ENCODE data around the gene NUP88. TPM values are rescaled to one million over a fixed set of nuclear protein-coding genes. Genes with fewer than 3 reads are reported as not detected.

Gene NUP88
- total RNA-seq, 1 donor from 2014 or later: 187 TPM

DNA sequence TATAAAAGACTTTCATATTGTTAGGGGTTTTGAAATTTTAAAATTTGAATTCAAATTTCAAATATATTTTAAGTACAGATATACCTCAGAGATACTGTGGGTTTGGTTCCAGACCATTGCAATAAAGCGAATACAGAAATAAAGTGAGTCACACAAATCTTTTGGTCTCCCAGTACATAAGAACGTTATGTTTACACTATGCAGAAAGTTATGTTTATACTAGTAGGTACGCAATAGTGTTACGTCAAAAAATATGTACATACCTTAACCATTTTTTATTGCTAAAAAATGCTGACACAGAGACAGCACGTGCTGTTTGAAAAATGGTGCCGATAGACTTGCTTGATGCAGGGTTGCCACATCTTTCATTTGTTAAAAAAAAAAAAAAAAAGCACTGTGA is 19.7 kb downstream of the NUP88 start:
- Mint-ChIP-seq H3K4me1 (peaks cover 4% of the 10 kb centered on the region), H3K27ac (no peak overlapping the region), H3K9me3 (no peaks in the 10 kb centered on the region), H3K4me3 (no peak overlapping the region), H3K27me3 (no peaks in the 10 kb centered on the region), H3K36me3 (ENCODE audit: low read depth) (peaks cover 66% of the 10 kb centered on the region)
- intact Hi-C loops (cut with micrococcal nuclease): loop anchor here (5.0 kb wide), 1 partner anchor 32 kb away; no protein-coding TSS in a partner anchor
- CTCF ChIA-PET: no interaction called here
- no peak for DNase-seq
- POLR2A ChIA-PET: interaction anchor here (0.6 to 0.7 kb wide), 2 partner anchors 14 to 1037 kb away, joined by 5 to 6 read pairs; no protein-coding TSS in a partner anchor
- TF ChIP-seq, protein P1, sequence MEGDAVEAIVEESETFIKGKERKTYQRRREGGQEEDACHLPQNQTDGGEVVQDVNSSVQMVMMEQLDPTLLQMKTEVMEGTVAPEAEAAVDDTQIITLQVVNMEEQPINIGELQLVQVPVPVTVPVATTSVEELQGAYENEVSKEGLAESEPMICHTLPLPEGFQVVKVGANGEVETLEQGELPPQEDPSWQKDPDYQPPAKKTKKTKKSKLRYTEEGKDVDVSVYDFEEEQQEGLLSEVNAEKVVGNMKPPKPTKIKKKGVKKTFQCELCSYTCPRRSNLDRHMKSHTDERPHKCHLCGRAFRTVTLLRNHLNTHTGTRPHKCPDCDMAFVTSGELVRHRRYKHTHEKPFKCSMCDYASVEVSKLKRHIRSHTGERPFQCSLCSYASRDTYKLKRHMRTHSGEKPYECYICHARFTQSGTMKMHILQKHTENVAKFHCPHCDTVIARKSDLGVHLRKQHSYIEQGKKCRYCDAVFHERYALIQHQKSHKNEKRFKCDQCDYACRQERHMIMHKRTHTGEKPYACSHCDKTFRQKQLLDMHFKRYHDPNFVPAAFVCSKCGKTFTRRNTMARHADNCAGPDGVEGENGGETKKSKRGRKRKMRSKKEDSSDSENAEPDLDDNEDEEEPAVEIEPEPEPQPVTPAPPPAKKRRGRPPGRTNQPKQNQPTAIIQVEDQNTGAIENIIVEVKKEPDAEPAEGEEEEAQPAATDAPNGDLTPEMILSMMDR (IDR thresholded peaks at IDR 0.05): no peak
- no peak for ATAC-seq (ENCODE audit: low read depth)

DNA sequence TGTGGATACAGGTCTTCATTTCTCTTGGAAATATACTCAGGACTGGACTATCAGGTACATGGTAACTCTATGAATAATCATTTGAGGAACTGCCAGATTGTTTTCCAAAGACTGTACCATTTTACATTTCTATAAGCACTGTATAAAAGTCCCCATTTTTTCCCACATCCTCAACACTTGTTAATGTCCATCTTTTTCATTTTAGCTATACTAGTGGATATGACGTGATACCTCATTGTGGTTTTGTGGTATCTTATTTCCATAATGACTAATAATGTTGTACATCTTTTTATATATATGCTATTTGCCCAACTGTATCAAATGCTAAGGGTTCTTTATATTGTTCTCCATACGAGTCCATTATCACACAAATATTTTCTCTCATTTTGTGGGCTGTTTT is 22.9 kb downstream of the NUP88 start:
- ChIA-PET CTCF (interaction anchor here (1.3 kb wide), 1 partner anchor 43 kb away, joined by 3 read pairs; no protein-coding TSS in a partner anchor), POLR2A (no interaction called here)
- peaks cover 4% of the 10 kb centered on the region for H3K4me1 Mint-ChIP-seq
- intact Hi-C loops (cut with micrococcal nuclease): no loop called here
- H3K36me3 Mint-ChIP-seq (ENCODE audit: low read depth): peaks cover 79% of the 10 kb centered on the region
- TF ChIP-seq, protein P1 (IDR thresholded peaks at IDR 0.05): no peak
- ATAC-seq (ENCODE audit: low read depth) (no peak), DNase-seq (no peak)
- no peaks in the 10 kb centered on the region for H3K9me3 Mint-ChIP-seq
- no peak overlapping the region for H3K4me3 Mint-ChIP-seq
- no peak overlapping the region for H3K27ac Mint-ChIP-seq
- no peaks in the 10 kb centered on the region for H3K27me3 Mint-ChIP-seq

DNA sequence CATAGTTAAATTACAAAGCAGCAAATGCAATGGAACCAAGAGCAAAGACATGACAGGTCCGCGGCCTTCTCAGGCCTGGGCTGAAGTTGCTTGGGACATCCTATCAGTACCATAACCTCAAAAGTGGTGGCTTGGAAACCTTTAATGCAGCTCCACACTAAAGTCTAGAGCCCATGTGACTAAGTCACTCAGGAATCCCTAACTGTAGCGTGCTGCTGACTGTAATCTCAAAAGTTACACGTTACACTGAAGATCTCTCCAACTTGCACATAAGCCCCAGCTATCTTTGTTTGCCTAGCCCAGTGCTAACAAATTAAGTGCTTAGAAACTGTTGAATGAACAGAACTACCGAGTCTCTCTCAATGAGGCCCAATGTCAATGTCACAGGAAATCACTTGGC is 27.8 kb downstream of the NUP88 start:
- H3K36me3 Mint-ChIP-seq (ENCODE audit: low read depth): peaks cover 82% of the 10 kb centered on the region
- DNase-seq (no peak), ATAC-seq (ENCODE audit: low read depth) (no peak)
- H3K9me3 Mint-ChIP-seq: no peaks in the 10 kb centered on the region
- no peaks in the 10 kb centered on the region for H3K27me3 Mint-ChIP-seq
- intact Hi-C loops (cut with micrococcal nuclease): no loop called here
- ChIA-PET CTCF (interaction anchor here (1.3 to 1.7 kb wide), 2 partner anchors 48 to 50 kb away, joined by 3 to 4 read pairs; partner anchors contain the start of gene C1QBP), POLR2A (interaction anchor here (0.8 kb wide), 1 partner anchor 68 kb away, joined by 3 read pairs; no protein-coding TSS in a partner anchor)
- TF ChIP-seq, protein P1 (IDR thresholded peaks at IDR 0.05): no peak
- H3K27ac Mint-ChIP-seq: no peak overlapping the region
- no peak overlapping the region for H3K4me3 Mint-ChIP-seq
- H3K4me1 Mint-ChIP-seq: peaks cover 6% of the 10 kb centered on the region

DNA sequence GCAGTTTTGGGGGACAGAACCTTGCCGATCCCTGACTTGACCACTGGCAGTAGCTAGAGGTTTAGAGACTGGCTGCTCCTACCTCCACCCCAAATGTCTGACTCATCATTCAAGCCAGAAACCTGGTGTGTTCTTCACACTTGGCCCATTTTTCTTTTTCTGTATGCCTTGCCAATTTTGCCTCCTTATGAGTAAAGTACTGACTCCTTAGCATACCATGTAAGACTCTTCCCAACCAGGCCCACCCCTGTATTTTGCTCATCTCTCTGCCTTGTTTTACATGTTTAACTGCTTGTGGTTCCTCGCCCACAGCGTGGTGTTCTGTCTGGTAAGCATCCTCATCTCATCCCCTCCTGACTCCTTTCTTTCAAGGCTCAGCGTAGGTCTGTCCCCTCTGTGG is 37.9 kb downstream of the NUP88 start:
- ChIA-PET CTCF (no interaction called here), POLR2A (no interaction called here)
- Mint-ChIP-seq H3K27me3 (no peaks in the 10 kb centered on the region), H3K4me1 (no peaks in the 10 kb centered on the region), H3K9me3 (no peaks in the 10 kb centered on the region), H3K27ac (peak overlapping the region; percentile 1), H3K36me3 (ENCODE audit: low read depth) (peaks cover 92% of the 10 kb centered on the region), H3K4me3 (no peak overlapping the region)
- intact Hi-C loops (cut with micrococcal nuclease): no loop called here
- no peak for DNase-seq
- peak; percentile 18 for ATAC-seq (ENCODE audit: low read depth)
- TF ChIP-seq, protein P1 (IDR thresholded peaks at IDR 0.05): no peak

DNA sequence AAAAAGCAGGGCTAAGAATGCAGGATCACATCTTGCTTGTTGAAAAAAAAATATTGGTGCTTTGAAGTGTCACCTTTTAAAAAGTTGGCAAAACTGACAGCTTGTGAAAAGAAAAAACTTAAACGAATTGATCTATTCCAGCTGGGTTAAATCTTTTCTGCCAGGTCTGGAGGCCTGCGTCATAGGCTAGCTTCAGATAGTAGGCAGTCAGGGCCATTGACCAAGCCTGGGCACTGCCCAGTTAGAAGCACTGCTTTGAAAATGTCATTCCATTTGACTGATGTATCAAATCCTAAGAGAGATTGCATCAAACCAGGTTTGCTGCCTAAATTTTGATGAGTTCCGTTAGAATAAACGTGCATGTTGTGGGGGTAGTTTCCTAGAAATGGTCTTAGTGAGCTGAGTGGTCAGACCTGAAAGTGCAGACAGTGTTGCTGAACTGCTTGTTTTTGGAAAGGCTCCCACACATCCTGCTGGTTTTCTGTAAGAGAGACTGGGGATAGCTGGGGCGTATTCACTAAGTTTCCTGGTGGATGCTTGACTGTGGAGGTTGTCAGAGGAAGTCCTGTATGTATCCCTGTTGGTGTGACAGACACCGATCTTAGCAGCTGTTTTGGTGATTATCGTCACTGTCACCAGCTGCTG is 38.8 kb downstream of the NUP88 start:
- TF ChIP-seq, protein P1 (IDR thresholded peaks at IDR 0.05): no peak
- DNase-seq (no peak), ATAC-seq (ENCODE audit: low read depth) (no peak)
- Mint-ChIP-seq H3K4me1 (no peaks in the 10 kb centered on the region), H3K27me3 (no peaks in the 10 kb centered on the region), H3K36me3 (ENCODE audit: low read depth) (peaks cover 89% of the 10 kb centered on the region), H3K9me3 (no peaks in the 10 kb centered on the region), H3K27ac (no peak overlapping the region), H3K4me3 (no peak overlapping the region)
- ChIA-PET POLR2A (interaction anchor here (1.1 kb wide), 1 partner anchor 189 kb away, joined by 3 read pairs; no protein-coding TSS in a partner anchor), CTCF (interaction anchor here (0.9 kb wide), 1 partner anchor 61 kb away, joined by 3 read pairs; no protein-coding TSS in a partner anchor)
- intact Hi-C loops (cut with micrococcal nuclease): no loop called here

Measured in activated B cell treated with CpG ODN at 0.5 μM for 24 hours (primary cell).